Esophagus muscularis mucosa (tissue), 4 donors: ENCODE results near the gene NUP93. TPM values are rescaled to one million over a fixed set of nuclear protein-coding genes. Genes with fewer than 3 reads are reported as not detected.

ENCODE experiments used
- DNase-seq: peaks from one replicate; pipeline ENCODE4 v3.0.0-alpha.2; 2017; ENCODE audit errors: extremely low spot score
- H3K27ac ChIP-seq, 4 donors: fragments of 200-600 bp; sonication (generic); replicated peaks in 1 of 4; 1 replicate in 3 of 4; 2 replicates in 1 of 4; pipeline ENCODE4 v1.5.1; 2016 to 2019; ENCODE audit warnings: mild to moderate bottlenecking in 1 of 4
- H3K27me3 ChIP-seq, 4 donors: fragments of 200-600 bp; sonication (generic); one replicate each; pipeline versions ENCODE4 v1.5.1 to v1.6.0; 2016 to 2019
- H3K36me3 ChIP-seq, 4 donors: fragments of 200-600 bp; sonication (generic); one replicate each; pipeline ENCODE4 v1.5.1; 2016 to 2019
- H3K4me1 ChIP-seq, 4 donors: fragments of 200-600 bp; sonication (generic); one replicate each; pipeline ENCODE4 v1.5.1; 2016 to 2019
- H3K4me3 ChIP-seq, 4 donors: fragments of 200-600 bp; sonication (generic); 1 replicate in 2 of 4; 2 replicates in 2 of 4; pipeline ENCODE4 v1.5.1; 2016 to 2019; ENCODE audit warnings: mild to moderate bottlenecking in 4 of 4, moderate library complexity in 1 of 4
- H3K9me3 ChIP-seq, 4 donors: fragments of 200-600 bp; sonication (generic); 1 replicate in 3 of 4; 2 replicates in 1 of 4; pipeline ENCODE4 v1.5.1; 2016 to 2019
- EP300 ChIP-seq: sonication (generic); formaldehyde crosslinking; IDR thresholded peaks from one replicate; pipeline ENCODE4 v1.6.1; 2017; ENCODE audit warnings: antibody characterized with exemption
- POLR2A ChIP-seq: fragments of 450-650 bp; IDR thresholded peaks from one replicate; pipeline ENCODE4 v1.6.1; 2017; ENCODE audit warnings: antibody characterized with exemption, moderate library complexity, mild to moderate bottlenecking, low read depth
- POLR2AphosphoS5 ChIP-seq, 2 donors: sonication (generic); formaldehyde crosslinking; IDR thresholded peaks; one replicate each; pipeline ENCODE4 v1.6.1; 2017; ENCODE audit warnings: antibody characterized with exemption in 2 of 2
- WGBS: methylation state at CpG from one replicate; pipeline ENCODE4 v1.1.5; 2018; 5-methylcytosine and 5-hydroxymethylcytosine counted together
- intact Hi-C: fragments of 100-400 bp; cut with DNase I; formaldehyde crosslinking; loops from one replicate; pipeline ENCODE4 v1.15.1; 2023
- total RNA-seq, 4 donors: library from RNA; depleted of rRNA; stranded (reverse); fragments of >200 nt; gene quantifications; one replicate each; pipeline versions ENCODE4 v1.1.0 to v1.2.1, GENCODE V29; 2016
- TF ChIP-seq, protein P1 (sequence below), 3 experiments: fragments of 200-600 bp in 2 of 3; fragments of 450-650 bp in 1 of 3; sonication (generic) in 2 of 3; IDR thresholded peaks; one replicate each; pipeline ENCODE4 v1.5.1; 2017 to 2019; ENCODE audit warnings: antibody characterized with exemption in 3 of 3, mild to moderate bottlenecking in 2 of 3, moderate library complexity in 1 of 3

The NUP93 gene
- total RNA-seq, 4 donors from 2014 or later: 34.0 to 47.5 (median 36.5) TPM

DNA sequence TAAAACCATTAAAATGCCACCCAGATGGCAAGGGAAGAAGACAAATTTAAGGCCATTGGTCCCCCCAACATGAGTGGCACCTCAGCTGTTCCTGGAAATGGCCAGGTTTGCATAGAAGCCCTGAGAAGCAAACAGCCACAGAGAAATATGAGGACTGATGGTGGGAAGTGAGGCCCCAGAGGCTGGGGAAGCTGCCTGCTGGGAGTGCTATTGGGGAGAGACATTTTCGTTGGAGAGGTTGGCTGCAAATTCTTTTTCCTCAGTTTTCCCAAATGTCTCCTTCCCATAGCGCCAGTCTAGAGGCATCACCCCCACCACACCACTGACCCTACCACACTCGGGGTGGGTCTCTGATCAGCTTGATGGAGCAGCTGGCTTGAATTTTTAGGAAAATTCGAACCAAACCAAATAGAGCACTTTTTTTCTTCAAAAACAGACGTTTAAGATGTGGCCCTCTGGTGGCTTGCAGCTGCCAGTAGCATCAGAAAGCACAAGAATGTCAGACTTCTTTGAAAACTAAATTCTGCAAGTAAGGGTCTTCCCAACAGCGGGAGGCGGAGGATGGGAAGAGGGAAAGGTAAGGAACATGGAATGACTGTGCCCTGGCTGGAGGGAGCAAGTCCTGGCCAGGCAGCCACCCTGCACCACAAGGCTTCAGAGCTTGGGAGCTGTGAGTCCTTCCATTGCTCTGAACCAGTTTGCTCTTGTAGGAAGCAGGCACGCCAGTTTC is 121.9 kb downstream of the NUP93 start:
- DNase-seq: no peak
- Histone ChIP-seq H3K27ac (no peak overlapping the region), H3K4me1 (peaks cover 0 to 19% (median 15%) of the 10 kb centered on the region in 4 donors), H3K27me3 (no peaks in the 10 kb centered on the region), H3K36me3 (no peaks in the 10 kb centered on the region), H3K4me3 (no peak overlapping the region), H3K9me3 (no peaks in the 10 kb centered on the region)
- 67% methylated on average over 8 of the region's 8 CpGs for WGBS
- intact Hi-C loops: no loop called here
- TF ChIP-seq POLR2AphosphoS5 (IDR thresholded peaks at IDR 0.05) (no peak), POLR2A (no peak)
- TF ChIP-seq, protein P1, sequence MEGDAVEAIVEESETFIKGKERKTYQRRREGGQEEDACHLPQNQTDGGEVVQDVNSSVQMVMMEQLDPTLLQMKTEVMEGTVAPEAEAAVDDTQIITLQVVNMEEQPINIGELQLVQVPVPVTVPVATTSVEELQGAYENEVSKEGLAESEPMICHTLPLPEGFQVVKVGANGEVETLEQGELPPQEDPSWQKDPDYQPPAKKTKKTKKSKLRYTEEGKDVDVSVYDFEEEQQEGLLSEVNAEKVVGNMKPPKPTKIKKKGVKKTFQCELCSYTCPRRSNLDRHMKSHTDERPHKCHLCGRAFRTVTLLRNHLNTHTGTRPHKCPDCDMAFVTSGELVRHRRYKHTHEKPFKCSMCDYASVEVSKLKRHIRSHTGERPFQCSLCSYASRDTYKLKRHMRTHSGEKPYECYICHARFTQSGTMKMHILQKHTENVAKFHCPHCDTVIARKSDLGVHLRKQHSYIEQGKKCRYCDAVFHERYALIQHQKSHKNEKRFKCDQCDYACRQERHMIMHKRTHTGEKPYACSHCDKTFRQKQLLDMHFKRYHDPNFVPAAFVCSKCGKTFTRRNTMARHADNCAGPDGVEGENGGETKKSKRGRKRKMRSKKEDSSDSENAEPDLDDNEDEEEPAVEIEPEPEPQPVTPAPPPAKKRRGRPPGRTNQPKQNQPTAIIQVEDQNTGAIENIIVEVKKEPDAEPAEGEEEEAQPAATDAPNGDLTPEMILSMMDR (IDR thresholded peaks at IDR 0.05): peak in 1 of 3 experiments; percentile 11

DNA sequence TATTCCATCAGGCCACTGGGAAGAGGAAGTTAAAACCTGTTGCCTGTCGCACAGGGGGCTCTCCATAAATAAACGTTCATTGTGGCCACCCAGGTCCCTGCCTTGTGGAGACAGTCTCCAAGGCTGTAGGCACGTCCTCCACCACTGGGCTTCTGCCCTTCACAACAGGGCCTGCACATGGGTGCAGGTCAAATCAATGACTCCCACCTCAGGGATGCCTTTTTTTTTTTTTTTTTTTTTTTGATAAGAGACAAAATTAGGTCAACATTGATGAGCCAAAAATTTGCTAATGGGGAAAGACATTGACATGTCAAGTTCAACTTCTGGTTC is 122.4 kb downstream of the NUP93 start:
- Histone ChIP-seq H3K9me3 (no peaks in the 10 kb centered on the region), H3K27me3 (no peaks in the 10 kb centered on the region), H3K4me1 (peaks cover 0 to 19% (median 15%) of the 10 kb centered on the region in 4 donors), H3K27ac (no peak overlapping the region), H3K4me3 (no peak overlapping the region), H3K36me3 (no peaks in the 10 kb centered on the region)
- WGBS: 71% methylated on average over 3 of the region's 3 CpGs
- intact Hi-C loops: no loop called here
- TF ChIP-seq, protein P1 (IDR thresholded peaks at IDR 0.05): no peak
- TF ChIP-seq EP300 (no peak), POLR2A (no peak), POLR2AphosphoS5 (IDR thresholded peaks at IDR 0.05) (no peak)
- DNase-seq: no peak

DNA sequence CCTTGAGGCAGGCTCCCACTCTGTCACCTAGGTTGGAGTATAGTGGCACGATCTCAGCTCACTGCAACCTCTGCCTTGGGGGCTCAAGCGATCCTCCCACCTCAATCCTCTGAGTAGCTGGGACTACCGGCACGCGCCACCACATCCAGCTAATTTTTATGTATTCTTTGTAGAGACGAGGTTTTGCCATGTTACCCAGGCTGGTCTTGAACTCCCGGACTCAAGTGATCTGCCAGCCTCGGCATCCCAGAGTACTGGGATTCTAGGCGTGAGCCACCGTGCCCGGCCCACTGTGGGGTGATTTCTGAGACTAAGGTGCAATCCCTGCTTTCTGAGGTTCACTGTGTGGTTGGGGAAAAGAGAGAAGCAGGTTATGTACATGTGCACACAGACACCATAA is 123.0 kb downstream of the NUP93 start:
- Histone ChIP-seq H3K36me3 (no peaks in the 10 kb centered on the region), H3K27me3 (no peaks in the 10 kb centered on the region), H3K27ac (no peak overlapping the region), H3K4me1 (peaks cover 0 to 14% (median 12%) of the 10 kb centered on the region in 4 donors), H3K9me3 (no peaks in the 10 kb centered on the region), H3K4me3 (no peak overlapping the region)
- no peak for DNase-seq
- TF ChIP-seq POLR2A (no peak), EP300 (no peak), POLR2AphosphoS5 (IDR thresholded peaks at IDR 0.05) (no peak)
- TF ChIP-seq, protein P1 (IDR thresholded peaks at IDR 0.05): no peak
- 98% methylated on average over 11 of the region's 11 CpGs for WGBS
- intact Hi-C loops: no loop called here

DNA sequence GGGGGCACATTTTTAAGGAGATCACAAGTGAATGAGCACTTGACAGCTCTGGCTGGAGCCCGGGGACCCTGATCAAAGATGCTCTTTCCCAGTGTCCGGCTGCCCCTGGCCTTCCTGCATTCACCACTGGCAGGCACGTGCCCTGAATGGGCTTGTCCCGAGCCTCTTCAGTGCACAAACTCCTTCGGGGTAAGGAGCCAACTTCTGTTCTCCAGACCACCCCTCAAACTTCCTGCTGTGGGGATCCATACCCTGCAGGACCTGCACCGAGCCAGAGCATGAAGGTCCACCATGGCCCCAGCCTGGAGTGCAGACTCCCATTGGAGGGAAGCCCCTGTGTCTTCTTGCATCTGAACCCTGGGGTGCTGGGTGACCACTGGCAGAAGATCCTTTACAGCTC is 125.3 kb downstream of the NUP93 start:
- Histone ChIP-seq H3K27ac (no peak overlapping the region), H3K27me3 (no peaks in the 10 kb centered on the region), H3K36me3 (no peaks in the 10 kb centered on the region), H3K4me3 (no peak overlapping the region), H3K4me1 (no peaks in the 10 kb centered on the region), H3K9me3 (no peaks in the 10 kb centered on the region)
- WGBS: 83% methylated on average over 3 of the region's 6 CpGs
- no peak for DNase-seq
- TF ChIP-seq EP300 (no peak), POLR2A (no peak), POLR2AphosphoS5 (IDR thresholded peaks at IDR 0.05) (no peak)
- TF ChIP-seq, protein P1 (IDR thresholded peaks at IDR 0.05): no peak
- intact Hi-C loops: no loop called here

DNA sequence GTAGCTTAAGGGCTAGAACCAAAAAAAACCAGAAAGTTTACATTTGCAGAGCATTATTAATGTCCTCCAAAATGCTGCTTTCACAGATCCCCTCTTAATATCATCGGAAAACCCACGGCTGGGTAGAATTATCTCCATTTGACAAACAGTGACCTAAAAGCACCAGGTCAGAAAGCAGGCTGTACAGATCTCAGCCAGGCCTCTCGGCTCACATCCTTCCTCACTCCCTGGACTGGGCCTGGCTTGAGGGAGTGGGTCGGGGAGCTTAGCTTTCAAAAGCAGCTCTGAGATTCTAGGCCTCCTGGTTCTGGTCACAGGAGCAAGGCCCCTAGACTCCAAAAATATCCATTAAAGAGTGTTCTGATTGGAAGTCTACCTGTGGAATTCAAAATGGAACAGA is 126.0 kb downstream of the NUP93 start:
- Histone ChIP-seq H3K27ac (no peak overlapping the region), H3K4me3 (no peak overlapping the region), H3K4me1 (no peaks in the 10 kb centered on the region), H3K36me3 (no peaks in the 10 kb centered on the region), H3K9me3 (no peaks in the 10 kb centered on the region), H3K27me3 (no peaks in the 10 kb centered on the region)
- 65% methylated on average over 4 of the region's 4 CpGs for WGBS
- TF ChIP-seq POLR2AphosphoS5 (IDR thresholded peaks at IDR 0.05) (no peak), EP300 (no peak), POLR2A (no peak)
- TF ChIP-seq, protein P1 (IDR thresholded peaks at IDR 0.05): no peak
- no peak for DNase-seq
- intact Hi-C loops: no loop called here
